ENCODE measurements around the gene RINL.
A peak's percentile ranks its signal among the peaks of the same experiment; 100 is the strongest.
"Not testable (repeated sequence)": the region's sequence is repeated elsewhere in the genome, so short reads cannot be mapped to it uniquely, and the experiment has no call there.

The RINL gene

DNA sequence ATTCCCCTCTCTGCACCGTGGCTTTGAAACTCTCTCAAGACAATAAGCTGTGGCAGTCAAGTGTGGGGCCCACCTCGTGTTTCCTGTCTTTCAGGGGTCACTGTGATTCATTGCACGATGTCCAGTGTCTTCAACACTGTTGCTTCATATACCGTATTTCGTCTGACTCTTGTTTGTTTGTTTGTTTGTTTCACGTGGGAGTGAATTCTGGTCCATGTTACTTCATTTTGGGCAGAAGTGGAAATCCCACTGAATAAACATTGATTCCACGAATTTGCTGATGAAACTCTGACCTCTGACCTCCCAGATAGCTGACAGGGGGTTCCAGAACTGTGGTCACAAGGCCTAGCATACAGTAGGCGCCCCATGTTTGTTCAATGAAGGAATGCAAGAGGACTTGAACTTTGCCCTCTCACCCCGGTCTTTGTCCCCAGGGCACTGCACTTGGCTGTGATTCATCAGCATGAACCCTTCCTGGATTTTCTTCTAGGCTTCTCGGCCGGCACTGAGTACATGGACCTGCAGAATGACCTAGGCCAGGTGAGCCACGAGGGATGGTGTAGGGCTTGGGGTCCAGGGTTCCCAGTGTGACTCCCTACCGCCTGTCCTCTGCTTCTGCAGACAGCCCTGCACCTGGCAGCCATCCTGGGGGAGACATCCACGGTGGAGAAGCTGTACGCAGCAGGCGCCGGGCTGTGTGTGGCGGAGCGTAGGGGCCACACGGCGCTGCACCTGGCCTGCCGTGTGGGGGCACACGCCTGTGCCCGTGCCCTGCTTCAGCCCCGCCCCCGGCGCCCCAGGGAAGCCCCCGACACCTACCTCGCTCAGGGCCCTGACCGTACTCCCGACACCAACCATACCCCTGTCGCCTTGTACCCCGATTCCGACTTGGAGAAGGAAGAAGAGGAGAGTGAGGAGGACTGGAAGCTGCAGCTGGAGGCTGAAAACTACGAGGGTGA lies 26.8 kb upstream of the RINL start:
- no peak for DNase-seq

DNA sequence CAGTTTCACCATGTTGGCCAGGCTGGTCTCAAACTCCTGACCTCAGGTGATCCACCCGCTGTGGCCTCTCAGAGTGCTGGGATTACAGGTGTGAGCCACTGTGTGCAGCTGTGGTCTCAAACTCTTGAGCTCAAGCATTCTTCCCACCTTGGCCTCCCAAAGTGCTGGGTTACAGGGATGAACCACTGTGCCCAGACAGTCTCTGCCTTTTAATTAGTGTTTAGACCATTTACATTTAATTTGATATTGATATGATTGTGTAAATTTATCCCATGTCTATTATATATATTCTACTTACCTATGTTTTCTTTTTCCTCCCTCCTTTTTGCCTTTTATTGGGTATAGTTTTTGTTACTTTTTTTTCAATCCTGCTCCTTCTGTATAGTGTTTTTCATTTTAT lies 23.6 kb upstream of the RINL start:
- no peak for DNase-seq

DNA sequence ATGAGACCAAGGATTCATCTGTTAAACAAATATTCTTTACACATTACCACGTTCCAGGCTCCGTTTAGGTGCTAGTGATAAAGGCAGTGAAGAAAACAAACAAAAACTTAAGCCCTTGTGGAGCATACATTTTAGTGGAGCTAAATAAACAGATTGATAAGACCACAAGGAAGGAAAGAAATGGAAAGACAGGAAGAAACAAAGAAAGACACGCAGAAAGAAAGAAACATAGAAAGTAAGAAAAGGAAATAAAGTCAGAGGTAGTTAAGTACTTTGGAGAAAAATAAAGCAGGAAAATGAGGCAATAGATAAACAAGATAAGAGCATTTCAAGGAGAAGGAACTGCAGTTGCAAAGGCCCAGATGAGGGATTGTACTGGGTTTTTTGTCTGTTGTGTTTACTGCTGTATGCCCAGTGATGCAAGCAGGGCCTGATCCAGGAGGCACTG lies 22.7 kb upstream of the RINL start:
- peak; percentile 58 for DNase-seq

DNA sequence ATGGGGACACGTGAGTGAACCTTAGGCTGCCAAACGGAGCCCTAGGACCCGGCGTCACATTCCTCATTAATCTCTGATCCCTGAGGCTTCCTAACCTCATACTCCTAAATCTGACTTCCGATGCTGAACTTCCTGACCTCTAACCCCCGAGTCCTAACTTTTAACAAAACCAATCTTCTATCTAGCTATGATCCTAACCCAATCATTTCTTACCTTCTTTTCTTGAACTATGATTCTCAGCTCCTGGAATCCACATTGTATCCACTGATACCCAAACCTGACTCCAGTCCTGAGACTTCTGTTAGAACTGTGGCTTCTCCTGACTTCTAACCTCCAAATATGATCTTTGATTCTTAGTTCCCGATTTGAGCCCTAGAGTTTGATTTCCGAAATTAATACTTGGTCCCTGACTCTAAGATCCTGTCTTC lies 22.1 kb upstream of the RINL start:
- no peak for DNase-seq

DNA sequence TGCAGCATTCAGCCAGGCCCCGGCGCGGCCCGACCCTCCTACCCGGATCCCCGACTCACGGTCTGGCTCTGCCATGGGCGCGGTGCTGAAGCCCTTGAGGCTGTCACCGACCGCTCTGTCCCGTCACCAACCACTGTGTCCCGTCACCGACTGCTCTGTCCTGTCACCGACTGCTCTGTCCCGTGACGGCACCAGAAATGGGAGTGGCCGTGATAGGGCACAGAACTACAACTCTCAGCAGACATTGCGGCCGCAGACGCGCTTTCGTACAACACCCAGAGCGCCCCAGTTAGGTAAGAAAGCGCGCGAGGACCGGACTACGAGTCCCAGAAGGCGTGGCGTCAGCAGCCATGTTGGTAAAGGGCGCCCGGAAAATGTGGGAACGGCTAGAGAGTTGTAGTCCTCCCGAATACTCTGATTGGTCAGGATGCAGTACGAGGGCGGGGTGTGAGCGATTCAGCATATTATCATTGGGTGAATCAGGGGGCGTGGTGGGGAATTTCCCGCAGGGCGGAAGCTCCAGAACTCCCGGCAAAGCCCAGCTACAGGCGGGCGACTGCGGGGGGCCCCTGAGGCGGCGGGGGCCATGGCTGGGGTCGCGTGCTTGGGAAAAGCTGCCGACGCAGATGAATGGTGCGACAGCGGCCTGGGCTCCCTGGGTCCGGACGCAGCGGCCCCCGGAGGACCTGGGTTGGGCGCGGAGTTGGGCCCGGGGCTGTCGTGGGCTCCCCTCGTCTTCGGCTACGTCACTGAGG lies 21.5 kb upstream of the RINL start, which contains the start of the genes NFKBIB and SIRT2:
Gene NFKBIB (plus strand): TSS at position 523 of the 755 bp plus-strand sequence. CDS start 64 bp downstream, at position 587.
Gene SIRT2 (minus strand): TSS at position 172 of the 755 bp plus-strand sequence. CDS start 97 bp downstream, at position 75.
- DNase-seq: peak; percentile 100

DNA sequence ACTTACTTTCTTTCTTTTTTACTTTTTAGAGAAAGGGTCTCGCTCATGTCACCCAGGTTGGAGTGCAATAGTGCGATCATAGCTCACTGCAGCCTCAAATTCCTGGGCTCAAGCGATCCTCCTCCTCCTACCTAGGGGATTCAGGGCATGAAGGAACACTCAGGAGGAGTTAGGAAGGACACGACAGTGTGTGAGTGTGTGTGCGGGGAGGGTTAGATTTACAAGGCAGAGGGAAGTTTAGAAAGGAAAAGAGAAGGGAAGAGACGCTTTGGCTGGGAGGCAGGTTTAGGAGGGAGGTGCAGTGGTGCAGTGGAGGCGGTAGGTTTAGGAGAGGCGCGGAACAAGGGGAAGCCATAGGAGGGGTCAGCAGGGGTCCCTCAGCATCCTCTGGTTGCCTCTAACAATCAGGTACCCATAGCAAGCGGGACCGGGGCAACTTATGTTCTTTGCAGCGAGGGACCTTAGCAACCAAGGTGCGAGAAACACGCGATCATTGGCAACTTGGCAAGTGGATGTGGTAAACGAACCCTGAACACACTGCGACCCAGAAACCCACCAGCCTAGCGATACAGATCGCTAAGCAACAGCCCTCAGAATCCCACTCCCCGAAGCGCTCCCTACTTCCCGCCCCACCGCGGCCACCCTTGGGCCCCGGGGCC lies 20.8 kb upstream of the RINL start:
- DNase-seq: peak; percentile 56

DNA sequence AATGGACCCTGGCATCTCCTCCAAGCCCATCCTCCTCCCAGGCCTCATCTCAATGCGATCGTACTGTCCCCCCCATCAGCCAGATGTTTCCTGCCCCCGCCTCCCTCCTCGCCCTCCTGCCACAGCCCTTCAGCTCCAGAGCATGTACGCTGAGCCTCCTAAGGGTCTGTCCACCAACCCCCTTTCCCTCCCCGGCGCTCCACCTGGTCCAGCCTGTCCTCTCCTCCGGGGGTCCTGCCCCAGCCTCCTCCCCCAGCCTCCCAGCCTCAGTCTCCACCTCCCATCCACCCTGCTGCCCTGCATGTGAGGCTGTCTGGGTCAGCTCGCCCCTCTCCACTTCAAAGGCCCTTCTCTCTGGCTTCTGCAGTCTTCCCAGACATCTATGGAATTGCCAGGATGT lies 16.9 kb upstream of the RINL start:
- DNase-seq: no peak

DNA sequence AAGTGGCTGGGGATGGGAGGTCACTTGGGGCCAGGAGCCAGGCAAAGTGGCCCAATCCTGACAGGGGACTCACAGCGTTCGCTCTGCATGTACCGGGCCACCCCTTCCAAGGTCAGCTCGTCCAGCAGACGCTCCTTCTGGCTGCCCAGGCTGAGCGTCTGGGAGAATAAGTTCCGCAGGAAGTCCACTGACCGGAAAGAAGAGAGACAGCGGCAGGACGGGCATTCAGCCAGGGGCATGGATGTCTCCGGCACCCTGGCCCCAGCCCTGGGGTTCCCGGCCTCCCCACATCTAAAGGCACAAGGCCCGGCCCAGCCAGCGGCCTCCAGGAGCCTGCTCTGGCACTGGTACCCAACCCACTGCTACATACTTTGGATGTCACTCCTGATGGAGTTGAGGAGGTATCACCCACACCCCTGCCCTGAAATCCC lies 15.3 kb upstream of the RINL start:
- no peak for DNase-seq

DNA sequence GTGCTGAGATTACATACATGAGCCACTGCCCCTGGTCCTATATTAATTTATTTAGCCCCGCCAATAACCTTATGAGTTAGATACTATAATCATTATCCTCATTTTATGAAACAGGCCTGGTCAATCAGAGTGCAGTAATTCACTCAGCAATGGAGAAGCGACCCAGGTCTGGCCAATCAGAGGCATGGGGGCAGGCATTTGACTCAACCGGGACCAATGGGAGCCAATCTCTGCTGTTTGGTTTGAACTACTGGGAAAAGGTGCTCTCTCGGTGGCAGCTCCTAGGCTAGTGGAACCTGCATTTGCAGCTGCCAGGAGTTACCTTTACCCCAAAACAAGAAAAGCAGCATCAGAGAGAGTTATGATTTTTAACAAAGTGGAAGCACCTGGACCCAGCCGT lies 14.8 kb upstream of the RINL start:
- peak; percentile 41 for DNase-seq

DNA sequence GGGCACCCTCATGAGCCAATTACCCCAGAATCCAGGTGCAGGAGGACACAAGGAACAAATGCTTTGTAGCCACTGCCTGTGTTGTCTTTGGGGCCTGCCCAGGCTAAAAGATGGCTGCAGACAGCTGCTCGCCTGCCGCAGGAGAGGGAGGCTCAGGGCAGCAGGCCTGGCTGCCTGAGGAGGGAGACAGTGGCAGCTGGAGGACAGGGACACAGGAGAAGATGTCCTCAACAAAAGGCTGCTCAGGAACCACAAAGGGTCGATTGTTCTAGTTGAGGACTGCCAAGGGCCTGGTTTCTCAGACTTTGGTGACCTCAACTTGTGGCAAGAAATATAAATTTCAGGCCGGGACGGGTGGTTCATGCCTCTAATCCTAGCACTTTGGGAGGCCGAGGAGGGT lies 13.7 kb upstream of the RINL start:
- DNase-seq: no peak

DNA sequence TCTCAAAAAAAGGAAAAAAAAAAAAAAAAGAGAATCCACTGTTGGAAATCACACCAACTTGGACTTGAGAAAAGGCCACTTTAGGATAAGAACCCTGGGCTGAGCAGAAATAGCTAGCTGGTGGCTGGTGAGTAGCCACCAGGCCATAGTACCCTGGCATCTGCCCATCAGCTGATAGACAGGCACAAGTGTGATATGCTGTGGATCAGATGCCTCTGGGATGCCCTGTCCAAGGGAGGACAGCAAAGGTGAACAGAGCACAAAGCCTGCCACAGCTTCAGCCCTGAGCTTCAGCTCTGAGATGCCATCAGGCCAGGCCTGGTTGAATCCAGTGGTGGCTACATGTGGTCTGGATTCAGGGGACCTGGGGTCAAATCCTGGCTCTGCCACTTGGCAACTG lies 12.6 kb upstream of the RINL start:
- no peak for DNase-seq

DNA sequence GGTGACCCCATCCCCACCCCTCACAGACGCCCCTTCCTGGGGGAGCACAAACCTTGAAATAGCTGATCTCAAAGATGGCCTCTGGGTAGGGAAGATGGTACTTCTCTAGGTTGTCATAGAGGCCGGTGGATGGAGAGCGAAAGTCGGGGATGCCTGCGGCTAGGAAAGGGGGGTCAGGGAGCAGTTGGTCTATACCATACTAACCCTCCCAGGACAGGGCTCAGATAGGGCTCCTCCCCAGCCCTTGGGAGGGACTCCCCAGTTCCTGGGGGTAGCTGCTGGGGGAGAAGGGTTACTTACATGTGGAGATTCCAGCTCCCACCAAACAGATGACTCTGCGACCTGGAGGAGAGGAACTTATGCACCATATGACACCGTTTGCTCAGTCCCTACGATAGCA lies 11.7 kb upstream of the RINL start:
- DNase-seq: no peak

DNA sequence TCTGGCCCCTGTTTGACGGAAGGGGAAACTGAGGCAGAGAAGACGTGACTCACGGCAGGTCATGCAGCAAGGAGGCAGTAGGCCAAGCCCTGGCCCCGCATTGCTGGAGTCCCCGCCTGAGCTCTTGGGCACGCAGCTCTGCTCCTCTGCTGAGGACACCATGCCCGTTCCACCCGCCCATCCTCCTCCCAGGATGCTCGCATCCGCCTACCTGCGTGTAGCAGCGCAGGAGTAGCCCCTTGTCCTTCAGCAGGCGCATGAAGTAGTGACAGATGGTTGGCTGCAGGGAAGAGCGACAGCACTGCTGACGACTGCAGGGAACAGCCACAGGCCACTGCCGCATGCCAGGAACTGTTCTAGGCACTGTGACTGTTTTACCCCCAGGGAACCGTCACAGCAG lies 10.8 kb upstream of the RINL start:
- DNase-seq: no peak

DNA sequence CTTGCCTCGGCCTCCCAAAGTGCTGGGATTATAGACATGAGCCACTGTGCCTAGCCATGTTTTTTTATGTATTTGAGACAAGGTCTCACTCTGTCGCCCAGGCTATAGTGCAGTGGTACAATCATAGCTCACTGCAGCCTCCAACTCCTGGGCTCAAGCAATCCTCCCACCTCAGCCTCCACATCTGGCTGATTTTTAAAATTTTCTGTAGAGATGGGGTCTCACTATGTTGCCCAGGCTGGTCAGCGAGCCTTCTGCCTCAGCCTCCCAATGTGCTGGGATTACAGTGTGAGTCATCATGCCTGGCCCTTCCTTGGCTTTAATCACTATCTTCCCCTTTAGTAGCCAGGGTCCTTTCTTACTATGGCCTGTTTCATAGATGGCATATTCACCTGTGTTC lies 6.6 kb upstream of the RINL start:
- DNase-seq: not testable (repeated sequence)

DNA sequence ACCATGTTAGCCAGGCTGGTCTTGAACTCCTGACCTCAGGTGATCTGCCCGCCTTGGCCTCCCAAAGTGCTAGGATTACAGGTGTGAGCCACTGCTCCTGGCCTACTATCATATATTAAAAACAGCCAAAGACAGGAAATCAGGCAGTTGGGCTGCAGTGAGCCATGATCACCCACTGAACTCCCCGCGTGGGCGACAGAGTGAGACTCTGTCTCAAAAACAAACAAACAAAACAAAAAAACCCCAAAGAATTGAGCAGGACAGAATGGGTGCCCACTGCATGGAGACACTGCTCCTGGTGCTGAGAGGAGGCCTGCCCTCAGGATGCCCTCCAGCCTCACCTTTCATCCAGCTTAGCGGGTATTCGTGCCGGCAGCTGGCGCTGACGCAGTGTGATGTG lies 5.2 kb upstream of the RINL start:
- DNase-seq: no peak

DNA sequence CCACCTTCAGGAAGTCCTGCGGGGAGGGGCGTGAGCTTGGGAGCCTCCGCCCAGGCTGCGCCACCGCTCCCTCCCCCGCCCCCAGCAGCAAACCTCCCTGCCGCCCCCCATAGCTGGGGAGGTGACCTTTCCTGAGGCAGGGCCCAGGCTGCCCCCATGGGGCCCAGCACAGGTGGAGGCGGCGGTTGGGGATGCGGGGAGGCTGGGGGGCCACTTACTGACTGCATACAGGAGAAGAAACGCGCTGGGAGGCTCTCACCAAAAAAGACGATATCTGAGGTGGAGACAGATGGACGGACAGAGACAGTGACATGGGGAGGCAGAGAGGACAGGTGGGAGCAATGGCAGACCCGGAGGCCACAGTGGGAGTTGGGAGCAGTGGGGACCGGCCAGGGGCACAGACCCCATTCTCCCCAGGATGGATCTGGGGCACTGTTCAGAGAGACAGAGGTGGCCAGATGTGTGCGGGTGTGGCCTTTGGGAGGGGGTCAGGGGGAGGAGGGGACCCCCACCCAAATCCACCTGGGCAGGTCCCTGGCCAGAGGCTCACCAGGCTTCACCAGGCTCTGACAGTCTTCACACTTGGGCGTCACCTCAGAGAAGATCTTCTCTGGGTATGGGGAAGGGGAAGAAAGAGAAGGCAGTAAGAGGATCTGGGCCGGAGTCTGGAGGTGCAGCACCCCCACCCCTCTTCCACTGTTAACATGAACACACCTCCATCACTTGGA lies 3.0 kb upstream of the RINL start:
- DNase-seq: no peak

DNA sequence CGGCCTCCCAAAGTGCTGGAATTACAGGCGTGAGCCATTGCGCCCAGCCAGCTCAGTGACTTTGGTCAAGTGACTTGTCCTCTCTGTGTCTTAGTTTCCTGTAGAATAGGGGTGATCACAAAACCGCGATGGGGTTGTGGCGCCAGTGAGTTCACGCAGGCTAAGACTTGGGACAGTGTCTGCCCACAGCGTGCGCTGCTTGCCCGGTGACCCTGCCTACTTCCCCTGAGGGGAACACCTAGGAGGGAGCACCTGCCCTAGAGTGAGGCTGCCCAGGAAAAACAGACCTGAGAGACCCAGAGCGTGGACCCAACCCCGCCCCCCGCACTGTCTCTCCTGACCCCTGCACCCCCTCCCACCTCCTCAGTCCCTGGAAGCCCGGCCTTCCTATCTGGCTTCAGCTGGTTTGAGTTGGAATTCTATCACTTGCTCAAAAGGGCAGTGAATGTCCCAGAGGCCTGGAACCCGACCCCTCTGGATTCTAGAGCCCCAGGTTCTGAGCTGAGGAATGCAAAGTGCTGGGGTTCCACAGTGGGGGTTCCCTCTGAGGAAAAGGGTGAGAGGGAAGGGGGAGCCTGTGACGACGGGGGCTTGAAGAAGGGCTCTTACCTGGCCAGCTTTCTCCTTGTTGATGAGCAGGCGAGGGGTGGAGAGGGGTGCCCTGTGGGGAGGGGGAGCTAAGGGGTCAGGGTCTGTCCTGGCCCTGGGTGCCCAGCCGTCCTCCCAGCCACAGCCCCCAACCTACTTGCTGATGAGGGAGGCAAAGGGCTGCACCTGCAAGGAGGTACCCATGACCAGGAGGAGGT lies 2.2 kb upstream of the RINL start:
- no peak for DNase-seq

DNA sequence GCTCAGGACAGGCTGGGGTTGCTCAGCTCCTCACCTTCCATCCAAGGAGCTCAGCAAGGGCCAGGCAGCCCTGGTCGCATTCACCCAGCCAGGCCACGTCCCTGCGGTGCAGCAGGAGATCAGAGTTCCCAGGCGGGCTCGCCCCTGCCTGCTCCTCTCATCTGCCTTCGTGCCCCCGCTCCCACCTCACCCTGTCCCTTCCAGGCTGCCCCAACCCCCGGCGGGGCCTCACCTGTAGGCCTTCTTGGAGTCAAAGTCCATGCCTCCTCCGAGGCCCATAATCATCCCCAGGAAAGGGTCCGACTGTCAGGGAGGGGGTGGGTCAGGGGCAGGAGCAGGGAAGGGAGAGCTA lies 1.3 kb upstream of the RINL start:
- no peak for DNase-seq

DNA sequence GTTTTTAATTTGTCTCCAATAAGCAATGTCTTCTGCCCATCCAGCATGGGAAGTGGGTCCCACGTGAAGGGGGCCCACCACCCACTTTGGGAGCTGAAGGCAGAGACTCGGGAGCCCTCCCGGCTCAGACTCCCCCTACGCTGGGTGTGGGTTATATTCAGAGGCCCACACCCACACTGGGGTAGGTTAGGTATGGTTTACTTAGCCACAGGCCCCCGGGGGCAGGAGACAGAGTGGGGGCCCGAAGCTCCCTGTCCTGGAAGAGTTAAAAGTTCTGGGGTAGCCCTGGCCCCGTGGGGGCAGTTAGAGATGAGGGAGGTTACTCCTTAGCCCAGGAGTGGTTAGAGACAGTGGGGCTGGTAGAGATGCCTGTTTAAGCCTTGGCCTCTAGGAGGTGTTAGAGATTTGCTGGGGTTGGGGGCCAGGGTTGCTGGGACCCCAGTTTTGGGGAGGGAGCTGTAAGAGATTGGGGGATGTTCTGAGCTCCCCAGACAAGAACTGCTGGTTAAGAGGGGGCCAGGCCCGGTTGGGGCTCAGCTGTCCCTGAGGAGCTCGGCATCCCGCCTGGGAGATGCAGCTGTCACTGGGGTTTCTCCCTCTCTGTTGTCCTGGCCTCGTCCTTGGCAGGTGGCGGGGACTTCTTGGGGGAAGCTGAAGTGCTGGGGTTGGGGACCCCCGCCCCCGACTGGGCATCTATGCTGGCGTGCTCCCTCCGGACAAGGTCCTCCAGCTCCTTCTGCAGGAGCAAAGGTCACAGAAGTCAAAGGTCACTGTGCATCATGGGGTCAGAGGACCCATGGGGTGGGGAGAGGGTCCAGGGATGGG lies 712 bp upstream of the RINL start:
- no peak for DNase-seq

DNA sequence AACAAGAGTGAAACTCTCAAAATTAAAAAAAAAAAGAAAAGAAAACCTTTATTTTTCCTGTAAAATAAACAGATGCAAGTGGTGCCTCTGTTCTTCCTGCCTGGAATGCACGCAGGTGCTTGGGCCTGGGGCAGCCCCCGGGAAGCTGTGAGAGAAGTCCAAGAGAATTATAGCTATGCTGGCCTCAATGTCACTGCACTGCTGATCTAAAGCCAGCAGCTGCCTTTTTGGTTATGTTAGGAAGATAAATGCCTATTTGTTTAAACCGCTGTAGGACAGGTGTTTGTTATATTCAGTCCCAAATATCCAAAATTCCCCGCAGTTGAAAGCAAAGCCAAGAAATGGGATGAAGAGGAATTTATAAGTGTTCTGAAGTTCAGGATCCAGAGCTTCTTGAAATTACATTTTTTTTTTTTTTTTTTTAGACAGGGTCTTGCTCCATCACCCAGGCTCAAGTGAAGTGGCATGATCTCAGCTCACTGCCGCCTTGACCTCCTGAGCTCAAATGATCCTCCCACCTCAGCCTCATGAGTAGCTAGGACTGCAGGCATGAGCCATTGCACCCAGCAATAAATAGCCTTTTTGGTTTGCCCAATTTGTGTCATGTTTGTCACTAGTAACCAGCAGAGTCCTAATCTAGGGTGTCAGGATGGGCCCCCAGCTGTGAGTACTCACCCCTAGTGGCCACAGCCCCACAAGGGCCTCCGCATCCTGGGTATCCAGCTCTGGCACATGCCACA lies 2.2 kb downstream of the RINL start:
- no peak for DNase-seq

Data from NCI-H2227 treated with DMSO at 0.1 percent for 48 hours (cell line).